GM23338 (cell line): ENCODE results near the gene KIAA0586. TPM values are rescaled to one million over a fixed set of nuclear protein-coding genes. Genes with fewer than 3 reads are reported as not detected.

Experiments used
- ATAC-seq: fragments of 200-7000 bp; cut with Tn5 transposase; 3 replicates; pipeline ENCODE4 v1.9.1; 2020
- DNase-seq: peaks from one replicate; pipeline ENCODE4 v3.0.0-alpha.2; 2015; ENCODE audit warnings: low spot score
- H2AFZ ChIP-seq: fragments of 200-600 bp; sonication (generic); 2 replicates; pipeline ENCODE4 v1.8.0; 2016; ENCODE audit warnings: antibody characterized with exemption, mild to moderate bottlenecking, moderate library complexity
- H3F3A ChIP-seq: fragments of 200-600 bp; sonication (generic); replicated peaks from 2 replicates; pipeline ENCODE4 v1.8.0; 2017; ENCODE audit warnings: antibody characterized with exemption, mixed run types, low read depth
- H3K27ac ChIP-seq: fragments of 200-600 bp; sonication (generic); 2 replicates; pipeline ENCODE4 v1.6.1; 2016; ENCODE audit warnings: low read depth
- H3K27me3 ChIP-seq: fragments of 200-600 bp; sonication (generic); 2 replicates; pipeline ENCODE4 v1.8.0; 2016; ENCODE audit warnings: mild to moderate bottlenecking, mixed run types, moderate library complexity; ENCODE audit not compliant: insufficient read depth
- H3K36me3 ChIP-seq: fragments of 200-600 bp; sonication (generic); 2 replicates; pipeline ENCODE4 v1.8.0; 2016; ENCODE audit warnings: mild to moderate bottlenecking; ENCODE audit not compliant: insufficient read depth
- H3K4me1 ChIP-seq: fragments of 200-600 bp; sonication (generic); 2 replicates; pipeline ENCODE4 v1.8.0; 2016; ENCODE audit warnings: mild to moderate bottlenecking, moderate library complexity; ENCODE audit not compliant: insufficient read depth
- H3K4me2 ChIP-seq: fragments of 200-600 bp; sonication (generic); 2 replicates; pipeline ENCODE4 v1.7.1; 2017; ENCODE audit warnings: mixed run types
- H3K4me3 ChIP-seq: fragments of 200-600 bp; sonication (generic); 2 replicates; pipeline ENCODE4 v1.6.1; 2016; ENCODE audit warnings: mixed run types
- H3K79me2 ChIP-seq: fragments of 200-600 bp; sonication (generic); replicated peaks from 2 replicates; pipeline ENCODE4 v1.8.0; 2017; ENCODE audit warnings: mild to moderate bottlenecking; ENCODE audit not compliant: insufficient read depth
- H3K9me2 ChIP-seq: fragments of 200-600 bp; sonication (generic); 2 replicates; pipeline ENCODE4 v1.8.0; 2017; ENCODE audit not compliant: insufficient read depth
- H4K20me1 ChIP-seq: fragments of 200-600 bp; sonication (generic); replicated peaks from 2 replicates; pipeline ENCODE4 v1.8.0; 2017; ENCODE audit warnings: mild to moderate bottlenecking; ENCODE audit not compliant: insufficient read depth
- H3K27ac Mint-ChIP-seq: 2 replicates; pipeline ENCODE4 v1.8.0; 2020; ENCODE audit warnings: inconsistent platforms, mild to moderate bottlenecking, moderate library complexity, mixed read lengths
- H3K27me3 Mint-ChIP-seq: 3 replicates; pipeline ENCODE4 v1.8.0; 2022; ENCODE audit warnings: low read depth, mild to moderate bottlenecking, moderate library complexity, mixed read lengths, inconsistent platforms; ENCODE audit not compliant: insufficient read depth, poor library complexity
- H3K36me3 Mint-ChIP-seq: 3 replicates; pipeline ENCODE4 v1.8.0; 2021; ENCODE audit warnings: low read depth, mild to moderate bottlenecking, inconsistent platforms, moderate library complexity, mixed read lengths
- H3K4me1 Mint-ChIP-seq: 3 replicates; pipeline ENCODE4 v1.8.0; 2020; ENCODE audit warnings: mild to moderate bottlenecking, inconsistent platforms, mixed read lengths
- H3K4me3 Mint-ChIP-seq: 3 replicates; pipeline ENCODE4 v1.8.0; 2021; ENCODE audit warnings: moderate library complexity, mild to moderate bottlenecking, inconsistent platforms, mixed read lengths
- H3K9me3 Mint-ChIP-seq: 3 replicates; pipeline ENCODE4 v1.8.0; 2020; ENCODE audit warnings: moderate library complexity, mild to moderate bottlenecking, inconsistent platforms, mixed read lengths
- CREB1 ChIP-seq: fragments of 250-450 bp; sonication (Bioruptor Pico); IDR thresholded peaks from 2 replicates; pipeline ENCODE4 v1.5.0; 2020; ENCODE audit warnings: low read depth, mild to moderate bottlenecking, moderate library complexity
- EZH2 ChIP-seq: fragments of 200-600 bp; sonication (generic); IDR thresholded peaks from one replicate; pipeline ENCODE4 v1.8.0; 2017; ENCODE audit warnings: antibody characterized with exemption, mild to moderate bottlenecking, low read depth; ENCODE audit not compliant: unreplicated experiment
- EZH2phosphoT487 ChIP-seq: fragments of 200-600 bp; sonication (generic); IDR thresholded peaks from one replicate; pipeline ENCODE4 v1.8.1; 2018; ENCODE audit warnings: antibody characterized with exemption; ENCODE audit not compliant: unreplicated experiment
- JUNB ChIP-seq: IDR thresholded peaks from one replicate; pipeline ENCODE4 v1.6.1; 2016; ENCODE audit warnings: antibody characterized with exemption; ENCODE audit not compliant: unreplicated experiment
- NANOG ChIP-seq: IDR thresholded peaks from 2 replicates; pipeline ENCODE4 v1.6.1; 2016; ENCODE audit warnings: antibody characterized with exemption, borderline replicate concordance
- POLR2AphosphoS5 ChIP-seq: IDR thresholded peaks from 2 replicates; pipeline ENCODE4 v1.6.1; 2016; ENCODE audit warnings: antibody characterized with exemption, low read depth
- STAT1 ChIP-seq: IDR thresholded peaks from one replicate; pipeline ENCODE4 v1.6.1; 2016; ENCODE audit warnings: antibody characterized with exemption; ENCODE audit not compliant: unreplicated experiment
- ZNF114 ChIP-seq: fragments of 250-450 bp; sonication (Bioruptor Pico); IDR thresholded peaks from 2 replicates; pipeline ENCODE4 v1.5.0; 2020; ENCODE audit warnings: mild to moderate bottlenecking, moderate library complexity
- ZNF331 ChIP-seq: fragments of 250-450 bp; sonication (Bioruptor Pico); IDR thresholded peaks from 2 replicates; pipeline ENCODE4 v1.5.0; 2020; ENCODE audit warnings: low read depth, mild to moderate bottlenecking, moderate library complexity
- polyA plus RNA-seq: library from polyadenylated mRNA; unstranded; fragments of >200 nt; fragmentation: Nextera tagmentation; extraction: Ambion mirVana; gene quantifications from 2 replicates; pipeline ENCODE4 v1.2.1, GENCODE V29; 2016
- total RNA-seq: library from RNA; depleted of rRNA; stranded (reverse); fragments of >200 nt; shearing (Covaris generic); gene quantifications from 2 replicates; pipeline ENCODE4 v1.2.3, GENCODE V29; 2014
- TF ChIP-seq, protein P1 (sequence below), 2 experiments: fragments of 200-600 bp in 1 of 2; sonication (generic) in 1 of 2; conservative IDR thresholded peaks; 2 replicates each; pipeline versions ENCODE4 v1.5.1 to v1.6.1; 2016 to 2017; ENCODE audit warnings: antibody characterized with exemption in 2 of 2, low read depth in 2 of 2, mild to moderate bottlenecking in 2 of 2, moderate library complexity in 1 of 2
- TF ChIP-seq, protein P2 (sequence below): IDR thresholded peaks from one replicate; pipeline ENCODE4 v1.6.1; 2018; ENCODE audit warnings: antibody characterized with exemption; ENCODE audit not compliant: unreplicated experiment
- TF ChIP-seq, protein P3 (sequence below): IDR thresholded peaks from 2 replicates; pipeline ENCODE4 v1.6.1; 2016; ENCODE audit warnings: antibody characterized with exemption

Gene KIAA0586
- total and polyA plus RNA-seq, 2 experiments from 2014 or later, result 22.2 to 23.7 TPM

DNA sequence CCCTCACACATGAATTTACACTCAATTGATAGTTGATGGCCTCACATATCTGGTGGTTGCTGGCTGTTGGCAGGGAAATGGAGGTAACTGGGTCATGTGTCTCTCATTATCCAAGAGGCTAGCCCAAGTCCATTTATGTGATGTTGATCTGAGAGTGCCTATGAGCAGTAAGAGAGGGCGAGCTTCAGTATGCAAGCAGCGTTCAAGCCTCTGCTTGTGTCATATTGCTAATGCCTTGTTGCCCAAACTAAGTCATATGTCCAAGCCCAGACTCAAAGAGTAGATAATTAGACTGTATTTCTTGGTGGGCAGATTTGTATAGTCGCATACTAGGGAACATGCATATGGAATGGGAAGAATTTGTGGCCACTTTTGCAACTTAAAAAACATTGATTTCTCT lies 126.4 kb downstream of the KIAA0586 start:
- H4K20me1 ChIP-seq, result no peaks in the 10 kb centered on the region
- no peak overlapping the region for H3K4me3 ChIP-seq
- ATAC-seq (no peak), DNase-seq (no peak)
- Mint-ChIP-seq H3K4me1 (peaks cover 9% of the 10 kb centered on the region; the same call in 2 of the 3 replicates), H3K4me3 (no peak overlapping the region), H3K36me3 (no peaks in the 10 kb centered on the region), H3K9me3 (no peaks in the 10 kb centered on the region), H3K27me3 (no peaks in the 10 kb centered on the region), H3K27ac (no peak overlapping the region)
- H3F3A ChIP-seq, result no peaks in the 10 kb centered on the region
- no peaks in the 10 kb centered on the region for H3K27me3 ChIP-seq
- H3K79me2 ChIP-seq, result no peaks in the 10 kb centered on the region
- H3K27ac ChIP-seq, result no peak overlapping the region
- H3K9me2 ChIP-seq, result no peaks in the 10 kb centered on the region
- no peak for TF ChIP-seq EZH2phosphoT487
- TF ChIP-seq, protein P1, sequence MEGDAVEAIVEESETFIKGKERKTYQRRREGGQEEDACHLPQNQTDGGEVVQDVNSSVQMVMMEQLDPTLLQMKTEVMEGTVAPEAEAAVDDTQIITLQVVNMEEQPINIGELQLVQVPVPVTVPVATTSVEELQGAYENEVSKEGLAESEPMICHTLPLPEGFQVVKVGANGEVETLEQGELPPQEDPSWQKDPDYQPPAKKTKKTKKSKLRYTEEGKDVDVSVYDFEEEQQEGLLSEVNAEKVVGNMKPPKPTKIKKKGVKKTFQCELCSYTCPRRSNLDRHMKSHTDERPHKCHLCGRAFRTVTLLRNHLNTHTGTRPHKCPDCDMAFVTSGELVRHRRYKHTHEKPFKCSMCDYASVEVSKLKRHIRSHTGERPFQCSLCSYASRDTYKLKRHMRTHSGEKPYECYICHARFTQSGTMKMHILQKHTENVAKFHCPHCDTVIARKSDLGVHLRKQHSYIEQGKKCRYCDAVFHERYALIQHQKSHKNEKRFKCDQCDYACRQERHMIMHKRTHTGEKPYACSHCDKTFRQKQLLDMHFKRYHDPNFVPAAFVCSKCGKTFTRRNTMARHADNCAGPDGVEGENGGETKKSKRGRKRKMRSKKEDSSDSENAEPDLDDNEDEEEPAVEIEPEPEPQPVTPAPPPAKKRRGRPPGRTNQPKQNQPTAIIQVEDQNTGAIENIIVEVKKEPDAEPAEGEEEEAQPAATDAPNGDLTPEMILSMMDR (conservative IDR thresholded peaks at IDR 0.05; ENCODE audit: low read depth in 2 of 2), result no peak
- no peak for TF ChIP-seq POLR2AphosphoS5
- TF ChIP-seq NANOG, result no peak
- H3K4me2 ChIP-seq, result no peak overlapping the region
- H3K36me3 ChIP-seq, result no peaks in the 10 kb centered on the region
- no peak overlapping the region for H2AFZ ChIP-seq
- H3K4me1 ChIP-seq, result no peaks in the 10 kb centered on the region

DNA sequence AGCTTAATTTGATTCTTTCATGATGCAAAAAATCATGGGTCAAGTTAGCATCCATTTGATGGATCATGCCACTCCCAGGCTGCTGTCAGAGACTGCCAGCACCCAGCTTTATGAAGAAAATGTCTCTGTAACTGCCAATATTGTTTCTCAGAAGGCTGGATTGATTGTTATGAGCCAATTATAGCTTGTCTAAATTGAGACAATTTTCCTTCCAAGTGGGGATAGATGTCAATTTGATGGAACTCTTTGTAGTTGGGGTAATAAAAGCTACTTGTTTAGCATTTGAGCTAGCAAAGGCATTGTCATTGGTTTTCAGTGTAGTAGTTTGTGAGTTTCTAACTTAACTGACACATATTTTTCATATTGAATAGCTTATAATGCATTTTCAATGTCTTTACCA lies 128.1 kb downstream of the KIAA0586 start:
- no peak for ATAC-seq
- Mint-ChIP-seq H3K9me3 (no peaks in the 10 kb centered on the region), H3K27ac (no peak overlapping the region), H3K27me3 (peaks cover 2% of the 10 kb centered on the region), H3K4me1 (peaks cover 6% of the 10 kb centered on the region; the same call in 1 of the 3 replicates), H3K4me3 (no peak overlapping the region), H3K36me3 (no peaks in the 10 kb centered on the region)
- Histone ChIP-seq H2AFZ (no peak overlapping the region), H4K20me1 (no peaks in the 10 kb centered on the region), H3F3A (no peaks in the 10 kb centered on the region), H3K36me3 (no peaks in the 10 kb centered on the region), H3K79me2 (no peaks in the 10 kb centered on the region), H3K4me3 (no peak overlapping the region), H3K27me3 (no peaks in the 10 kb centered on the region), H3K4me2 (no peak overlapping the region), H3K9me2 (no peaks in the 10 kb centered on the region), H3K4me1 (no peaks in the 10 kb centered on the region), H3K27ac (no peak overlapping the region)
- DNase-seq, result no peak
- TF ChIP-seq ZNF114 (CRISPR knock-in tag) (no peak), CREB1 (no peak), ZNF331 (CRISPR knock-in tag) (no peak), EZH2phosphoT487 (no peak), STAT1 (no peak), JUNB (no peak), EZH2 (no peak)
- TF ChIP-seq, protein P1 (conservative IDR thresholded peaks at IDR 0.05; ENCODE audit: low read depth in 2 of 2), result no peak
- TF ChIP-seq, protein P2, sequence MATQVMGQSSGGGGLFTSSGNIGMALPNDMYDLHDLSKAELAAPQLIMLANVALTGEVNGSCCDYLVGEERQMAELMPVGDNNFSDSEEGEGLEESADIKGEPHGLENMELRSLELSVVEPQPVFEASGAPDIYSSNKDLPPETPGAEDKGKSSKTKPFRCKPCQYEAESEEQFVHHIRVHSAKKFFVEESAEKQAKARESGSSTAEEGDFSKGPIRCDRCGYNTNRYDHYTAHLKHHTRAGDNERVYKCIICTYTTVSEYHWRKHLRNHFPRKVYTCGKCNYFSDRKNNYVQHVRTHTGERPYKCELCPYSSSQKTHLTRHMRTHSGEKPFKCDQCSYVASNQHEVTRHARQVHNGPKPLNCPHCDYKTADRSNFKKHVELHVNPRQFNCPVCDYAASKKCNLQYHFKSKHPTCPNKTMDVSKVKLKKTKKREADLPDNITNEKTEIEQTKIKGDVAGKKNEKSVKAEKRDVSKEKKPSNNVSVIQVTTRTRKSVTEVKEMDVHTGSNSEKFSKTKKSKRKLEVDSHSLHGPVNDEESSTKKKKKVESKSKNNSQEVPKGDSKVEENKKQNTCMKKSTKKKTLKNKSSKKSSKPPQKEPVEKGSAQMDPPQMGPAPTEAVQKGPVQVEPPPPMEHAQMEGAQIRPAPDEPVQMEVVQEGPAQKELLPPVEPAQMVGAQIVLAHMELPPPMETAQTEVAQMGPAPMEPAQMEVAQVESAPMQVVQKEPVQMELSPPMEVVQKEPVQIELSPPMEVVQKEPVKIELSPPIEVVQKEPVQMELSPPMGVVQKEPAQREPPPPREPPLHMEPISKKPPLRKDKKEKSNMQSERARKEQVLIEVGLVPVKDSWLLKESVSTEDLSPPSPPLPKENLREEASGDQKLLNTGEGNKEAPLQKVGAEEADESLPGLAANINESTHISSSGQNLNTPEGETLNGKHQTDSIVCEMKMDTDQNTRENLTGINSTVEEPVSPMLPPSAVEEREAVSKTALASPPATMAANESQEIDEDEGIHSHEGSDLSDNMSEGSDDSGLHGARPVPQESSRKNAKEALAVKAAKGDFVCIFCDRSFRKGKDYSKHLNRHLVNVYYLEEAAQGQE, result no peak
- TF ChIP-seq, protein P3, sequence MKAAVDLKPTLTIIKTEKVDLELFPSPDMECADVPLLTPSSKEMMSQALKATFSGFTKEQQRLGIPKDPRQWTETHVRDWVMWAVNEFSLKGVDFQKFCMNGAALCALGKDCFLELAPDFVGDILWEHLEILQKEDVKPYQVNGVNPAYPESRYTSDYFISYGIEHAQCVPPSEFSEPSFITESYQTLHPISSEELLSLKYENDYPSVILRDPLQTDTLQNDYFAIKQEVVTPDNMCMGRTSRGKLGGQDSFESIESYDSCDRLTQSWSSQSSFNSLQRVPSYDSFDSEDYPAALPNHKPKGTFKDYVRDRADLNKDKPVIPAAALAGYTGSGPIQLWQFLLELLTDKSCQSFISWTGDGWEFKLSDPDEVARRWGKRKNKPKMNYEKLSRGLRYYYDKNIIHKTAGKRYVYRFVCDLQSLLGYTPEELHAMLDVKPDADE, result no peak
